ENCODE data around the gene TMPRSS9. TPM values are rescaled to one million over a fixed set of nuclear protein-coding genes. Genes with fewer than 3 reads are reported as not detected.
"Not testable (repeated sequence)": the region's sequence is repeated elsewhere in the genome, so short reads cannot be mapped to it uniquely, and the experiment has no call there.

The TMPRSS9 gene
- total and polyA plus RNA-seq, 12 donors: 0.32 to 1.7 (median 1.1) TPM

GRCh38 chr19:2392366-2392765 lies 32.3 kb downstream of the TMPRSS9 start:
- H3K4me1 ChIP-seq (replicated peaks in 1 of 2): no peaks in the 10 kb centered on the region
- DNase-seq: no peak
- TF ChIP-seq, protein P1, sequence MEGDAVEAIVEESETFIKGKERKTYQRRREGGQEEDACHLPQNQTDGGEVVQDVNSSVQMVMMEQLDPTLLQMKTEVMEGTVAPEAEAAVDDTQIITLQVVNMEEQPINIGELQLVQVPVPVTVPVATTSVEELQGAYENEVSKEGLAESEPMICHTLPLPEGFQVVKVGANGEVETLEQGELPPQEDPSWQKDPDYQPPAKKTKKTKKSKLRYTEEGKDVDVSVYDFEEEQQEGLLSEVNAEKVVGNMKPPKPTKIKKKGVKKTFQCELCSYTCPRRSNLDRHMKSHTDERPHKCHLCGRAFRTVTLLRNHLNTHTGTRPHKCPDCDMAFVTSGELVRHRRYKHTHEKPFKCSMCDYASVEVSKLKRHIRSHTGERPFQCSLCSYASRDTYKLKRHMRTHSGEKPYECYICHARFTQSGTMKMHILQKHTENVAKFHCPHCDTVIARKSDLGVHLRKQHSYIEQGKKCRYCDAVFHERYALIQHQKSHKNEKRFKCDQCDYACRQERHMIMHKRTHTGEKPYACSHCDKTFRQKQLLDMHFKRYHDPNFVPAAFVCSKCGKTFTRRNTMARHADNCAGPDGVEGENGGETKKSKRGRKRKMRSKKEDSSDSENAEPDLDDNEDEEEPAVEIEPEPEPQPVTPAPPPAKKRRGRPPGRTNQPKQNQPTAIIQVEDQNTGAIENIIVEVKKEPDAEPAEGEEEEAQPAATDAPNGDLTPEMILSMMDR (IDR thresholded peaks at IDR 0.05): no peak
- TF ChIP-seq POLR2A (IDR thresholded peaks at IDR 0.05): no peak
- H3K27me3 ChIP-seq: peaks cover 3% of the 10 kb centered on the region
- no peaks in the 10 kb centered on the region for H3K9me3 ChIP-seq (replicated peaks in 1 of 3)
- no peaks in the 10 kb centered on the region for H3K36me3 ChIP-seq (replicated peaks in 1 of 2)
- no peak overlapping the region for H3K27ac ChIP-seq
- WGBS, 4 donors: 52 to 58% (median 56%) methylated on average over 7 of the region's 7 CpGs
- intact Hi-C loops (cut with DNase I): loop anchor here in 1 of 2 donors (5.0 kb wide), 2 partner anchors 115 to 235 kb away; no protein-coding TSS in a partner anchor
- no peak overlapping the region for H3K4me3 ChIP-seq

DNA sequence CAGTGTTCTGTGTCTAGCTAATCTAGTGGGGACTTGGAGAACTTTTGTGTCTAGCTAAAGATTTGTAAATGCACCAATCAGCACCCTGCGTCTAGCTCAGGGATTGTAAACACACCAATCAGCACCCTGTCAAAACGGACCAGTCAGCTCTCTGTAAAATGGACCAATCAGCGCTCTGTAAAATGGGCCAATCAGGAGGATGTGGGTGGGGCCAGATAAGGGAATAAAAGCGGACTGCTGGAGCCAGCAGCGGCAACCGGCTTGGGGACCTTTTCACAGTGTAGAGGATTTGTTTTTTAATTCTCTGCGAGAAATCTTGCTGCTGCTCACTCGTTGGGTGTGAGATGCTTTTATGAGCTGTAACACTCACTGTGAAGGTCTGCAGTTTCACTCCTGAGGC lies 32.8 kb downstream of the TMPRSS9 start:
- H3K27me3 ChIP-seq; H3K4me1 ChIP-seq (replicated peaks in 1 of 2); H3K4me3 ChIP-seq; H3K36me3 ChIP-seq (replicated peaks in 1 of 2); H3K27ac ChIP-seq; DNase-seq; H3K9me3 ChIP-seq (replicated peaks in 1 of 3): not testable (repeated sequence)
- intact Hi-C loops (cut with DNase I): loop anchor here in 1 of 2 donors (5.0 kb wide), 2 partner anchors 116 to 236 kb away; no protein-coding TSS in a partner anchor
- WGBS, 4 donors: 74 to 79% (median 76%) methylated on average over 8 of the region's 8 CpGs

DNA sequence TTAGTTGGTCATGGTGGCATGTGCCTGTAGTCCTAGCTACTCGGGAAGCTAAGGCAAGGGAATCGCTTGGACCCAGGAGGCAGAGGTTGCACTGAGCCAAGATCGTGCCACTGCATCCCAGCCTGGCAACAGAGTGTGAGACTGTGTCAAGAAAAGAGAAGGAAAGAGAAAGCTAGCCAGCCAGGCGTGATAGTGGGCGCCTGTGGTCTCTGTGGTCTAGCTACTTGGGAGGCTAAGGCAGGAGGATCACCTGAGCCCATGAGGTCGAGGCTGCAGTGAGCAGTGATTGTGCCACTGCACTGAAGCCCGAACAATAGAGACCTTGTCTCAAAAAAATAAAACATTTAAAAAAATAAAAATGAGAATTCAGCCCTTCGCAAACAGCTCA lies 34.0 kb downstream of the TMPRSS9 start:
- no peaks in the 10 kb centered on the region for H3K36me3 ChIP-seq (replicated peaks in 1 of 2)
- H3K27ac ChIP-seq: no peak overlapping the region
- H3K27me3 ChIP-seq: peaks cover 3% of the 10 kb centered on the region
- TF ChIP-seq POLR2A (IDR thresholded peaks at IDR 0.05): no peak
- TF ChIP-seq, protein P1 (IDR thresholded peaks at IDR 0.05): no peak
- intact Hi-C loops (cut with DNase I): loop anchor here in 1 of 2 donors (5.0 kb wide), 2 partner anchors 117 to 237 kb away; no protein-coding TSS in a partner anchor
- no peaks in the 10 kb centered on the region for H3K9me3 ChIP-seq (replicated peaks in 1 of 3)
- H3K4me3 ChIP-seq: no peak overlapping the region
- no peak for DNase-seq
- 62 to 76% (median 67%) methylated on average over 7 to 8 of the region's 8 CpGs for WGBS, 4 donors
- no peaks in the 10 kb centered on the region for H3K4me1 ChIP-seq (replicated peaks in 1 of 2)

DNA sequence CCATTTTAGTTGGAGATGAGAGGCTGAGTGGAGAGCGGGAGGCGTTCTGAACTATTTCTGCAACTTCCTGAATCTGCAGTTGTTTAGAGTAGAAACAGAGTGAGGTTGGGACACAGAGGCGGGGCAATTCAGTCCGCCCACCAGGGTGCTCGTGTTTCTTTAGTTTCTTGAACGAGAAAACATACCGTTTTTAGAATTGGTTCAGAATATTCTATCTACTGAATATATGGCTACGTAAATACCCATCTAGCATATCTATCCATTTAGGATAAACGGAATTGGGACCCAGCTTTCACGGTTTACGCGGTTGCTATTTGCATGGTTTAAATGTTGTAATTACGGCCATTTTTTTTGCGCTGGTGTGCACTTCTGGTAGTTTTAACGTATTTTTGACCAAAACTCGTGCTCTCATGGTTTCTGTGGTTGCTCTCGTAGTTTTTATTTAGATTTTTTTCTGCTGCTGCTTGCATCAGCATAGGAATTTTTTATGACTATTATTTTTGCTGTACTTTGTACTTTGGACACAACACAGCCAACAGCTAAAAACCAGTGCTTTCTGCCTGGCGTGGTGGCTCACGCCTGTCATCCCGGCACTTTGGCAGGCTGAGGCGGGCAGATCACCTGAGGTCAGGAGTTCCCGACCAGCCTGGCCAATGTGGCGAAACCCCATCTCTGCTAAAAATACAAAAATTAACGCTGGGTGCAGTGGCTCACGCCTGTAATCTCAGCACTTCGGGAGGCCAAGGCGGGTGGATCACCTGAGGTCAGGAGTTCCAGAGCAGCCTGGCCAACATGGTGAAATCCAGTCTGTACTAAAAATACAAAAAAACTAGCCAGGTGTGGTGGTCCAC lies 34.6 kb downstream of the TMPRSS9 start:
- no peaks in the 10 kb centered on the region for H3K4me1 ChIP-seq (replicated peaks in 1 of 2)
- DNase-seq: no peak

GRCh38 chr19:2395293-2395829 lies 35.3 kb downstream of the TMPRSS9 start:
- WGBS, 4 donors: 88 to 94% (median 92%) methylated on average over 15 to 18 of the region's 18 CpGs
- H3K36me3 ChIP-seq (replicated peaks in 1 of 2); H3K9me3 ChIP-seq (replicated peaks in 1 of 3); H3K27me3 ChIP-seq; H3K4me3 ChIP-seq; H3K4me1 ChIP-seq (replicated peaks in 1 of 2); DNase-seq; intact Hi-C loops (cut with DNase I); H3K27ac ChIP-seq: not testable (repeated sequence)

More for the DNA sequence above, 34.6 kb downstream of the TMPRSS9 start:
- intact Hi-C loops (cut with DNase I): loop anchor here in 1 of 2 donors (5.0 kb wide), 2 partner anchors 117 to 237 kb away; no protein-coding TSS in a partner anchor
- no peaks in the 10 kb centered on the region for H3K9me3 ChIP-seq (replicated peaks in 1 of 3)
- 63 to 70% (median 67%) methylated on average over 27 of the region's 27 CpGs for WGBS, 4 donors
- peaks cover 3% of the 10 kb centered on the region for H3K27me3 ChIP-seq
- TF ChIP-seq, protein P1 (IDR thresholded peaks at IDR 0.05): no peak
- TF ChIP-seq POLR2A (IDR thresholded peaks at IDR 0.05): no peak
- no peaks in the 10 kb centered on the region for H3K36me3 ChIP-seq (replicated peaks in 1 of 2)
- no peak overlapping the region for H3K4me3 ChIP-seq
- H3K27ac ChIP-seq: no peak overlapping the region

DNA sequence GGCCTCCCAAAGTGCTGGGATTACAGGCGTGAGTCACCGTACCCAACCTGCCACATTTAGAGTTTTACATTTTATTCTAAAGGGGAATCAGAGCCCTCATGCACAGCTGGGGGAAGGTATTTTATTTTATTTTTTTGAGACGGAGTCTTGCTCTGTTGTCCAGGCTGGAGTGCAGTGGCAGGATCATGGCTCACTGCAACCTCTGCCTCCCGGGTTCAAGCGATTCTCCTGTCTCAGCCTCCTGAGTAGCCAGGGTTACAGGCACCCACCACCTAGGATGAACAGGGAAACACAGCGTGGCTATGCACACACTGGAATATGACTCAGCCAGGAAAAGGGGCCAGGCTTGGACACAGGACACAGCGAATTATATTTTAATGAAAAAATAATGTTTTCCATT lies 37.1 kb downstream of the TMPRSS9 start:
- intact Hi-C loops (cut with DNase I); H3K9me3 ChIP-seq (replicated peaks in 1 of 3); H3K27ac ChIP-seq; H3K36me3 ChIP-seq (replicated peaks in 1 of 2); H3K27me3 ChIP-seq; H3K4me1 ChIP-seq (replicated peaks in 1 of 2); DNase-seq; H3K4me3 ChIP-seq: not testable (repeated sequence)
- WGBS, 4 donors: 81 to 94% (median 86%) methylated on average over 7 of the region's 7 CpGs

Data from adrenal gland (tissue), 12 donors.